GM10266 (cell line): ENCODE measurements around the gene RSL1D1.

Source experiments
- DNase-seq: peaks from one replicate; pipeline ENCODE4 v3.0.0; 2012; ENCODE audit errors: extremely low spot score
- TF ChIP-seq, protein P1 (sequence below): IDR thresholded peaks from 2 replicates; pipeline ENCODE4 v1.5.1; 2012; ENCODE audit warnings: mild to moderate bottlenecking, low read depth; ENCODE audit not compliant: control insufficient read depth, insufficient read depth; ENCODE audit errors: missing control alignments

Gene RSL1D1

DNA sequence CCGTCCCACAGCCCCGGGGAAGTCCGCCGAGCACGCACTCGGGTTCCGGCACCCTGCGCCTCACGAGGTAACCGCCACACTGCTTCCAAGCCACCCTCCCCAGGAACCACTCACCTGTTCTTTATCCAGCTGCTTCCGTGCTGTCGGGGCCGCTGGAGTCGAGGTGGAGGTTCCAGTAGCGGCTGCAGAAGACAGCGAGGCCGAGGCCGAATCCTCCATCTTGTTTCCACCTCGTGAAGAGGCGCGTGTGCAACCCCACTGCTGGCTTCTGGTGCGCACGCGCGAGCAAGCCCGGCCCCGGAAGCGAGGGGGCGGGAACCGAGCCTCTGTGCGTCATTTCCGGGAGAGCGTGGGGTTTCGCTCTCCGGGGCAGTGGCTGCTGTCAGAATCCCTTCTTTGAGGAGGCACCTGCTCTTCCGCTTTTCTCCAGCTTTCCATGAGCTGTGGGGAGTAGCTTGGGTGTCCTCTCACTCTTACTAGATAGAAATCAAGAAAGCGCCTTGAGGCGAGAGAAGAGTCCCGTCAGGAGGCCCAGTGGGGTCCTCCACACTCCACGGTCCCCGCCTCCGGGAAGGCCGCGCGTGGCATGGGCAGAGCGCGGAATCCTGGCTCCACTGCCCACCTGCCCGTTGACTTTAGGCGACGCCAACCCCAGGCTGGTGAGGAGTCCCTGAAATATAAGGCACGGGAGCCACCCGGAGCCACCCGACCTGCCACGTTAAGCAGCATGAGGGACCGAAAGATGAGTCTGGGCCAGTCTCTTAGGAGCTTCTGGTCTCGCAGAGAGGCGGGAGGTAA, at the start of gene RSL1D1:
RSL1D1 (minus strand) TSS at position 249 of the 798 bp plus-strand sequence; CDS start at position 219, 30 bp downstream.
- peak; percentile 94 for DNase-seq
- TF ChIP-seq, protein P1, sequence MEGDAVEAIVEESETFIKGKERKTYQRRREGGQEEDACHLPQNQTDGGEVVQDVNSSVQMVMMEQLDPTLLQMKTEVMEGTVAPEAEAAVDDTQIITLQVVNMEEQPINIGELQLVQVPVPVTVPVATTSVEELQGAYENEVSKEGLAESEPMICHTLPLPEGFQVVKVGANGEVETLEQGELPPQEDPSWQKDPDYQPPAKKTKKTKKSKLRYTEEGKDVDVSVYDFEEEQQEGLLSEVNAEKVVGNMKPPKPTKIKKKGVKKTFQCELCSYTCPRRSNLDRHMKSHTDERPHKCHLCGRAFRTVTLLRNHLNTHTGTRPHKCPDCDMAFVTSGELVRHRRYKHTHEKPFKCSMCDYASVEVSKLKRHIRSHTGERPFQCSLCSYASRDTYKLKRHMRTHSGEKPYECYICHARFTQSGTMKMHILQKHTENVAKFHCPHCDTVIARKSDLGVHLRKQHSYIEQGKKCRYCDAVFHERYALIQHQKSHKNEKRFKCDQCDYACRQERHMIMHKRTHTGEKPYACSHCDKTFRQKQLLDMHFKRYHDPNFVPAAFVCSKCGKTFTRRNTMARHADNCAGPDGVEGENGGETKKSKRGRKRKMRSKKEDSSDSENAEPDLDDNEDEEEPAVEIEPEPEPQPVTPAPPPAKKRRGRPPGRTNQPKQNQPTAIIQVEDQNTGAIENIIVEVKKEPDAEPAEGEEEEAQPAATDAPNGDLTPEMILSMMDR: no peak

GRCh38 chr16:11901091-11901490, 49.7 kb upstream of the RSL1D1 start:
- TF ChIP-seq, protein P1: no peak
- DNase-seq: no peak

GRCh38 chr16:11896486-11897176, 45.3 kb upstream of the RSL1D1 start:
- TF ChIP-seq, protein P1: no peak

GRCh38 chr16:11893571-11893970, 42.2 kb upstream of the RSL1D1 start:
- DNase-seq: no peak
- TF ChIP-seq, protein P1: no peak

More at GRCh38 chr16:11896486-11897176, 45.3 kb upstream of the RSL1D1 start:
- DNase-seq: no peak

DNA sequence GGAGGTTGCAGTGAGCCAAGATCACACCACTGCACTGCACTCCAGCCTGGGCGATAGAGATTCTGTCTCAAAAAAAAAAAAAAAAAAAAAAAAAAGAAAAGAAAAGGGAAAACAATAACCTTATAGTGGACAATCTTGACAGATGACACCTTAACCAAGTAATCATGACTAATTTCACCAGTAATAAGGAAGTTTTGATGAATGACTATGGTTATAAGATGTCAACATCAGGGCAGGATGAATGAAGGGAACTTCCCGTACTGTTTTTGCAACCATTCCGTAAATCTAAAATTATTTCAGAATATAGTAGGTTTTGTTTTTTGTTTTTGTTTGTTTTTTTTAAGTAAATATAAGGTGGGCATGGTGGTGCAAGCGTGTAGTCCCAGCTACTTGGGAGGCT, 41.4 kb upstream of the RSL1D1 start:
- no peak for DNase-seq
- TF ChIP-seq, protein P1: no peak

DNA sequence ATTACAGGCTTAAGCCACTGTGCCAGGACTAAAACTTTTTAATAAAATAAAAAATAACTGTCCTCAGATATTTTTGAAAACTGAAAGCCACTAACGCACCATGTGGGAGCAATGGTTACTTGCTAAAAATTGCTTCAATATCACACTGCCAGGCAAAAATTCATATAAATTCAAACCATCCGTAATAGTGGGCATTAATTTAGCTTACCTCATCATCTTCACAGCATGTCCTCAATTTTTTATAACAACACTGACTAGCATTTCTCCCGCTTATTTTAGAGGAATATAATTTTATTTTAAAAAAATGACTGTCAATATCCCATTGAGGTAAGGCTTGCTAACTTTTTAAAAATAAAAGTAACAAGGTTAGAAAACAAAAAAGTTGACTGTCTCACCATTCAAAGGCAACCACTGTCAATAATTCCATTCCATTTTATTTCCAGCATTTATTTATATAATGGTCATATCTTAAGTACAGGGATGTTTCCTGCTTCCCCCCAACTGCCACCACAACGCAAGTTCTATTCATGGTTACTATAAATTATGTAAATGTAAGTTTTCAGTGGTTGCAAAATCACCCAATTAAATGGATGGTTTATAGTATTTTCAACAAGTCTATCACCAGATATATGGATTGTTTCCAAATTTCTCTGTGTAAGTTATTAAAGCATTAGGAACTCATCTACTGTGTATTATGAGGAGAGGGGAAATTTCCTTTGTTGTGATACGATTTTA, 39.1 kb upstream of the RSL1D1 start:
- TF ChIP-seq, protein P1: no peak
- no peak for DNase-seq
